Stimulated activated CD4-positive, alpha-beta T cell treated with anti-CD3 and anti-CD28 coated beads, Interleukin-15, amount 100 ng/mL, for 1 hour (primary cell): ENCODE data around the gene DBP.
A peak's percentile ranks its signal among the peaks of the same experiment; 100 is the strongest.
"Not testable (repeated sequence)": the region's sequence is repeated elsewhere in the genome, so short reads cannot be mapped to it uniquely, and the experiment has no call there.

ENCODE experiments used
- DNase-seq, 2 donors: peaks; one replicate each; pipeline ENCODE4 v3.0.0-alpha.2; 2020; ENCODE audit warnings: low read depth in 1 of 2, low spot score in 1 of 2

Gene DBP

GRCh38 chr19:48668332-48668731 lies 31.2 kb upstream of the DBP start:
- no peak for DNase-seq

GRCh38 chr19:48665786-48666185 lies 28.6 kb upstream of the DBP start:
- no peak for DNase-seq

GRCh38 chr19:48664476-48664875 lies 27.3 kb upstream of the DBP start:
- no peak for DNase-seq

- no peak for DNase-seq
These were observed 26.5 kb upstream of the DBP start for GRCh38 chr19:48663667-48664066.

- DNase-seq, result no peak
These were observed 24.5 kb upstream of the DBP start for GRCh38 chr19:48661711-48662090.

- peak; percentile 41 to 51 for DNase-seq
These were observed 23.9 kb upstream of the DBP start for GRCh38 chr19:48660852-48661710.

- DNase-seq, result no peak
These were observed 22.6 kb upstream of the DBP start for GRCh38 chr19:48659768-48660167.

GRCh38 chr19:48658483-48658882 lies 21.3 kb upstream of the DBP start:
- no peak for DNase-seq

GRCh38 chr19:48657828-48658227 lies 20.6 kb upstream of the DBP start:
- DNase-seq, result not testable (repeated sequence)

- DNase-seq, result no peak
These were observed 19.8 kb upstream of the DBP start for GRCh38 chr19:48656840-48657474.

GRCh38 chr19:48654299-48655059 lies 17.3 kb upstream of the DBP start:
- no peak for DNase-seq

- no peak for DNase-seq
These were observed 14.5 kb upstream of the DBP start for GRCh38 chr19:48651683-48652048.

- DNase-seq, result no peak
These were observed 13.9 kb upstream of the DBP start for GRCh38 chr19:48650974-48651682.

GRCh38 chr19:48648134-48648533 lies 11.0 kb upstream of the DBP start:
- DNase-seq, result no peak

GRCh38 chr19:48646722-48647216 lies 9.6 kb upstream of the DBP start:
- DNase-seq, result no peak

GRCh38 chr19:48646001-48646721 lies 9.0 kb upstream of the DBP start, which contains the start of gene CA11:
Gene CA11, minus strand, starts transcription at chr19:48646187. Its CDS starts 555 bp downstream, at chr19:48645632.
- peak; percentile 77 to 83 for DNase-seq

GRCh38 chr19:48645620-48646000 lies 8.4 kb upstream of the DBP start:
- no peak for DNase-seq

- peak; percentile 53 to 58 for DNase-seq
These were observed 7.8 kb upstream of the DBP start for GRCh38 chr19:48644839-48645619.

- no peak for DNase-seq
These were observed 7.2 kb upstream of the DBP start for GRCh38 chr19:48644355-48644754.

GRCh38 chr19:48642862-48643261 lies 5.7 kb upstream of the DBP start:
- no peak for DNase-seq
